Heart left ventricle (tissue), 13 donors: Measurements from ENCODE around the gene RPS19.

Source experiments
- CTCF ChIP-seq, 12 donors: fragments of 200-600 bp; sonication (generic) in 4 of 12; IDR thresholded peaks; one replicate each; pipeline versions ENCODE4 v1.5.0 to v1.8.0; 2018 to 2022; ENCODE audit warnings: antibody characterized with exemption in 12 of 12, mild to moderate bottlenecking in 5 of 12
- POLR2A ChIP-seq, 2 donors: fragments of 450-650 bp; IDR thresholded peaks; one replicate each; pipeline ENCODE4 v1.6.1; 2017; ENCODE audit warnings: antibody characterized with exemption in 2 of 2, mild to moderate bottlenecking in 2 of 2, moderate library complexity in 2 of 2
- donor health status: ischemic (EF 13 %, LVEDD 7.1; RV severe dilation, severe dysfunction).
- donor health status: DM: no; HTN: yes; CAD: no.
- donor health status: DM: no; HTN: no; CAD: no.
- donor health status: ischemic (EF 25% LVEDD 6.9; RV normal size, moderate dysfunction).
- donor health status: ischemic (EF 25% LVEDD 5.7; RV mildly dilated, moderate dysfunction).
- donor health status: ischemic (EF 35%, LVEDD 5.7; RV mildly dilated, moderate dysfunction).
- donor health status: nonischemic (EF 11% LVEDD 7.7; RV severe dilation, severe dysfunction).
- donor health status: DM: yes; HTN: yes; CAD: no.
- donor health status: PGD.
- donor health status: ischemic (EF 29% LVEDD 5.4; RV normal size, mild dysfunction).
- donor health status: nonischemic (EF 23%, LVEDD 6.1; RV moderate dilation, normal function).

- no peak for TF ChIP-seq CTCF (IDR thresholded peaks at IDR 0.05)
- TF ChIP-seq POLR2A (IDR thresholded peaks at IDR 0.05): no peak
Measured at GRCh38 chr19:41908724-41909464, 48.8 kb downstream of the RPS19 start.
